K562 (cell line): ENCODE results near the gene ARF1. TPM values are rescaled to one million over a fixed set of nuclear protein-coding genes. Genes with fewer than 3 reads are reported as not detected.

Experiments
- CHD2 ChIP-seq: IDR thresholded peaks from 2 replicates; pipeline ENCODE4 v1.6.1; 2011; ENCODE audit warnings: low read depth, low read length
- FIP1L1 ChIP-seq: fragments of 200-400 bp; formaldehyde crosslinking; IDR thresholded peaks from 2 replicates; pipeline ENCODE4 v1.6.1; 2018; ENCODE audit warnings: mild to moderate bottlenecking, low read depth, low read length; ENCODE audit not compliant: poor library complexity, severe bottlenecking
- HNRNPLL ChIP-seq: fragments of 200-400 bp; formaldehyde crosslinking; IDR thresholded peaks from 2 replicates; pipeline ENCODE4 v1.6.1; 2017; ENCODE audit warnings: low read length, low read depth, mild to moderate bottlenecking; ENCODE audit not compliant: poor library complexity, severe bottlenecking
- PREB ChIP-seq: sonication (generic); formaldehyde crosslinking; IDR thresholded peaks from 2 replicates; pipeline ENCODE4 v1.8.1; 2023; ENCODE audit warnings: mild to moderate bottlenecking, missing genetic modification reagents
- PTBP1 ChIP-seq: fragments of 200-400 bp; formaldehyde crosslinking; IDR thresholded peaks from 2 replicates; pipeline ENCODE4 v1.6.1; 2017; ENCODE audit warnings: low read depth, low read length
- RB1 ChIP-seq: fragments of 450-650 bp; IDR thresholded peaks from 2 replicates; pipeline ENCODE4 v1.6.1; 2017; ENCODE audit warnings: low read depth, mild to moderate bottlenecking
- RFX1 ChIP-seq: fragments of 450-650 bp; IDR thresholded peaks from 2 replicates; pipeline ENCODE4 v1.6.1; 2016; ENCODE audit warnings: mild to moderate bottlenecking, moderate library complexity
- SAP30 ChIP-seq: fragments of 200-600 bp; sonication (generic); IDR thresholded peaks from 2 replicates; pipeline ENCODE4 v1.6.1; 2012; ENCODE audit warnings: borderline replicate concordance, low read depth, mild to moderate bottlenecking, moderate library complexity, low read length, control low read depth, inconsistent platforms; ENCODE audit not compliant: insufficient read depth, poor library complexity, severe bottlenecking
- SIN3B ChIP-seq: fragments of 450-650 bp; IDR thresholded peaks from 2 replicates; pipeline ENCODE4 v1.6.1; 2017; ENCODE audit warnings: low read depth, mild to moderate bottlenecking, moderate library complexity
- SP1 ChIP-seq: sonication (generic); formaldehyde crosslinking; IDR thresholded peaks from 2 replicates; pipeline ENCODE4 v1.8.1; 2022; ENCODE audit warnings: mild to moderate bottlenecking, missing genetic modification reagents
- ZBTB17 ChIP-seq: fragments of 450-650 bp; formaldehyde crosslinking; IDR thresholded peaks from 2 replicates; pipeline ENCODE4 v1.4.0; 2020; ENCODE audit warnings: mild to moderate bottlenecking
- ZBTB7A ChIP-seq: IDR thresholded peaks from 2 replicates; pipeline ENCODE4 v1.6.1; 2011; ENCODE audit warnings: low read depth, mild to moderate bottlenecking, low read length, moderate library complexity, borderline replicate concordance; ENCODE audit not compliant: control insufficient read depth
- ZNF133 ChIP-seq: fragments of 250-450 bp; sonication (Bioruptor Pico); IDR thresholded peaks from 2 replicates; pipeline ENCODE4 v1.4.0; 2020; ENCODE audit warnings: mild to moderate bottlenecking
- ZNF41 ChIP-seq: fragments of 250-450 bp; sonication (Bioruptor Pico); conservative IDR thresholded peaks from 2 replicates; pipeline ENCODE4 v1.4.0; 2020; ENCODE audit warnings: mild to moderate bottlenecking
- ZNF609 ChIP-seq: sonication (generic); formaldehyde crosslinking; IDR thresholded peaks from 2 replicates; pipeline ENCODE4 v1.8.1; 2023; ENCODE audit warnings: missing genetic modification reagents, mild to moderate bottlenecking, borderline replicate concordance
- ZNF695 ChIP-seq: fragments of 450-650 bp; formaldehyde crosslinking; IDR thresholded peaks from 2 replicates; pipeline ENCODE4 v1.4.0; 2020; ENCODE audit warnings: mild to moderate bottlenecking, moderate library complexity
- polyA plus RNA-seq, 8 experiments: library from polyadenylated mRNA; depleted of rRNA in 4 of 8; stranded (reverse) in 5 of 8; unstranded in 3 of 8; fragments of >200 nt; fragmentation: Nextera tagmentation in 2 of 8; fragmentation: Illumina TruSeq in 1 of 8; extraction: Ambion mirVana in 2 of 8; extraction: Trizol in 1 of 8; gene quantifications; 2 replicates each; pipeline versions ENCODE4 v1.2.1 to v1.2.3, GENCODE V29; 2011 to 2014; ENCODE audit warnings: inconsistent platforms in 1 of 8, missing spikeins in 1 of 8
- total RNA-seq, 7 experiments: library from RNA; depleted of rRNA in 6 of 7; stranded (reverse); fragments of >200 nt in 6 of 7; fragmentation: Illumina TruSeq in 2 of 7; extraction: Trizol in 2 of 7; gene quantifications; 2 replicates each; pipeline versions ENCODE4 v1.2.1 to v1.2.3, GENCODE V29; 2011 to 2021; ENCODE audit warnings: low replicate concordance in 1 of 7
- TF ChIP-seq, protein P1 (sequence below), 2 experiments: IDR thresholded peaks; 2 replicates each; pipeline ENCODE4 v1.6.1; 2012; ENCODE audit warnings: improper control_type of control experiment in 2 of 2, low read depth in 2 of 2, low read length in 2 of 2, borderline replicate concordance in 1 of 2
- TF ChIP-seq, protein P2 (sequence below): sonication (generic); formaldehyde crosslinking; IDR thresholded peaks from 2 replicates; pipeline ENCODE4 v1.5.0; 2020; ENCODE audit warnings: missing genetic modification reagents

The ARF1 gene
- total and polyA plus RNA-seq, 9 of the 15 experiments (the other 6 are each of a cell fraction or from before 2014, with no cell fraction given), result 69.8 to 593 (median 325) TPM

DNA sequence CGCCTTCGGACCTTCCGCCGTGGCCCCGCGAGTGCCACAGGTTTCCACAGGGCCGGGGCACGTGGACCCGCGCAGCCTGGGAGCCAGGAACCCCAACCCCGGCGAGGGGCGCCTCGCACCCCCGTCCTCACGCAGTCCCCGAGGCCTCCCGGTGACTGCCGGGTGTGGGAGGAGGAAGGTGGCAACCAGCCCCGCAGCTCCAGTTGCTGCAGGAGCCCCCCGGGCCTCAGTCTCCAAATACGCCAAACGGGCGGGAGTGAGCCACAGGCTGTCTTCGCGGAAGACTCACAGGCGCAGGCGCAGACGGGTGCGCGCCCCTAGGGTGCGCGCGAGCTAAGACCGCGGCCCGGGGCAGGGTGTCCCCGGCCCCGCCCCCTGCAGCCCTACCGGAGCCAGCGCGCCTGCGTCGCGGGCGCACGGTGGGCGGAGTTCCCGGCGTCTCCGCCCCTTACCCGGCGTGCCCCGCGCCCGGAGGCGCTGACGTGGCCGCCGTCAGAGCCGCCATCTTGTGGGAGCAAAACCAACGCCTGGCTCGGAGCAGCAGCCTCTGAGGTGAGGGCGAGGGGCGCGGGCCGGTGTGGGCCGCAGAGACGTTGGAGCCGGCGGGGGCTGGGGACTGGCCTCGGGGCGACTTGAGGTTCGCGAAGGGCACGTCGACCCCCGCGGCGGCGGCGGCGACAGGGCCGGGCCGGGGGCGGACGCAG lies at the start of gene ARF1 (continued):
- TF ChIP-seq PREB (CRISPR knock-in tag), result peak; percentile 78; the same call in 1 of the 2 replicates
- TF ChIP-seq ZNF695 (CRISPR knock-in tag), result peak; percentile 52; the same call in 1 of the 2 replicates
- TF ChIP-seq ZNF609 (CRISPR knock-in tag), result no peak
- peak; percentile 54 for TF ChIP-seq ZBTB17 (CRISPR knock-in tag)
- TF ChIP-seq CHD2, result no peak
- TF ChIP-seq HNRNPLL, result peak; percentile 93
- 0 out of 2 replicates have a peak, but pooled peaks have one; percentile 63 for TF ChIP-seq ZNF41
- TF ChIP-seq, protein P1, sequence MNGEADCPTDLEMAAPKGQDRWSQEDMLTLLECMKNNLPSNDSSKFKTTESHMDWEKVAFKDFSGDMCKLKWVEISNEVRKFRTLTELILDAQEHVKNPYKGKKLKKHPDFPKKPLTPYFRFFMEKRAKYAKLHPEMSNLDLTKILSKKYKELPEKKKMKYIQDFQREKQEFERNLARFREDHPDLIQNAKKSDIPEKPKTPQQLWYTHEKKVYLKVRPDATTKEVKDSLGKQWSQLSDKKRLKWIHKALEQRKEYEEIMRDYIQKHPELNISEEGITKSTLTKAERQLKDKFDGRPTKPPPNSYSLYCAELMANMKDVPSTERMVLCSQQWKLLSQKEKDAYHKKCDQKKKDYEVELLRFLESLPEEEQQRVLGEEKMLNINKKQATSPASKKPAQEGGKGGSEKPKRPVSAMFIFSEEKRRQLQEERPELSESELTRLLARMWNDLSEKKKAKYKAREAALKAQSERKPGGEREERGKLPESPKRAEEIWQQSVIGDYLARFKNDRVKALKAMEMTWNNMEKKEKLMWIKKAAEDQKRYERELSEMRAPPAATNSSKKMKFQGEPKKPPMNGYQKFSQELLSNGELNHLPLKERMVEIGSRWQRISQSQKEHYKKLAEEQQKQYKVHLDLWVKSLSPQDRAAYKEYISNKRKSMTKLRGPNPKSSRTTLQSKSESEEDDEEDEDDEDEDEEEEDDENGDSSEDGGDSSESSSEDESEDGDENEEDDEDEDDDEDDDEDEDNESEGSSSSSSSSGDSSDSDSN (IDR thresholded peaks at IDR 0.05; ENCODE audit: borderline replicate concordance in 1 of 2, low read depth in 2 of 2, low read length in 2 of 2), result no peak
- TF ChIP-seq, protein P2, sequence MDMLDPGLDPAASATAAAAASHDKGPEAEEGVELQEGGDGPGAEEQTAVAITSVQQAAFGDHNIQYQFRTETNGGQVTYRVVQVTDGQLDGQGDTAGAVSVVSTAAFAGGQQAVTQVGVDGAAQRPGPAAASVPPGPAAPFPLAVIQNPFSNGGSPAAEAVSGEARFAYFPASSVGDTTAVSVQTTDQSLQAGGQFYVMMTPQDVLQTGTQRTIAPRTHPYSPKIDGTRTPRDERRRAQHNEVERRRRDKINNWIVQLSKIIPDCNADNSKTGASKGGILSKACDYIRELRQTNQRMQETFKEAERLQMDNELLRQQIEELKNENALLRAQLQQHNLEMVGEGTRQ (CRISPR knock-in tag), result peak; percentile 40; the same call in 1 of the 2 replicates
- TF ChIP-seq ZNF133 (CRISPR knock-in tag), result 0 out of 2 replicates have a peak, but pooled peaks have one; percentile 37
- TF ChIP-seq RB1, result peak; percentile 70
- peak; percentile 69 for TF ChIP-seq SIN3B
- peak; percentile 69 for TF ChIP-seq SAP30
- 0 out of 2 replicates have a peak, but pooled peaks have one; percentile 76 for TF ChIP-seq PTBP1
- no peak for TF ChIP-seq RFX1
- TF ChIP-seq SP1, result peak; percentile 83; the same call in 1 of the 2 replicates
- TF ChIP-seq ZBTB7A, result peak; percentile 46; the same call in 1 of the 2 replicates
- peak; percentile 97 for TF ChIP-seq FIP1L1
